ENCODE results near the gene CCDC33.

- TF ChIP-seq EZH2 (IDR thresholded peaks at IDR 0.05; ENCODE audit: insufficient read depth, poor library complexity, severe bottlenecking), result no peak
- TF ChIP-seq EZH2phosphoT487 (IDR thresholded peaks at IDR 0.05; ENCODE audit: insufficient read depth, low read depth), result no peak
Observed at GRCh38 chr15:74291101-74292071, 55.3 kb downstream of the CCDC33 start.
